Transverse colon (tissue), 4 donors: Measurements from ENCODE around the gene OR5K3. TPM values are rescaled to one million over a fixed set of nuclear protein-coding genes. Genes with fewer than 3 reads are reported as not detected.

ENCODE experiments used
- DNase-seq: peaks from one replicate; pipeline ENCODE4 v3.0.0-alpha.2; 2019
- H3K27ac ChIP-seq, 4 donors: fragments of 200-600 bp; sonication (generic); 2 replicates each; pipeline ENCODE4 v1.5.1; 2016 to 2018; ENCODE audit warnings: inconsistent platforms in 4 of 4
- H3K27me3 ChIP-seq: fragments of 200-600 bp; sonication (generic); 2 replicates; pipeline ENCODE4 v1.5.1; 2017; ENCODE audit warnings: inconsistent platforms
- H3K36me3 ChIP-seq, 4 donors: fragments of 200-600 bp; sonication (generic); 2 replicates each; pipeline ENCODE4 v1.5.1; 2017 to 2019; ENCODE audit warnings: inconsistent platforms in 4 of 4
- H3K4me1 ChIP-seq, 4 donors: fragments of 200-600 bp; sonication (generic); 2 replicates each; pipeline ENCODE4 v1.5.1; 2017 to 2020; ENCODE audit warnings: inconsistent platforms in 4 of 4
- H3K4me3 ChIP-seq, 4 donors: fragments of 200-600 bp; sonication (generic); 1 replicate in 1 of 4; 2 replicates in 3 of 4; pipeline versions ENCODE4 v1.5.1 to v1.6.1; 2017 to 2019; ENCODE audit warnings: inconsistent platforms in 4 of 4
- H3K9me3 ChIP-seq, 2 donors: fragments of 200-600 bp; sonication (generic); 2 replicates each; pipeline ENCODE4 v1.5.1; 2017 to 2019; ENCODE audit warnings: inconsistent platforms in 2 of 2
- CTCF ChIP-seq, 5 experiments: fragments of 200-600 bp in 3 of 5; fragments of 450-650 bp in 2 of 5; sonication (generic) in 3 of 5; IDR thresholded peaks; 1 replicate in 2 of 5; 2 replicates in 3 of 5; pipeline ENCODE4 v1.5.1; 2016 to 2017; ENCODE audit warnings: antibody characterized with exemption in 5 of 5, inconsistent platforms in 3 of 5, mild to moderate bottlenecking in 2 of 5, moderate library complexity in 1 of 5
- EP300 ChIP-seq: sonication (generic); formaldehyde crosslinking; IDR thresholded peaks from one replicate; pipeline ENCODE4 v1.6.1; 2017; ENCODE audit warnings: antibody characterized with exemption, low read depth
- POLR2A ChIP-seq: fragments of 450-650 bp; IDR thresholded peaks from one replicate; pipeline ENCODE4 v1.6.1; 2016; ENCODE audit warnings: antibody characterized with exemption, mild to moderate bottlenecking, moderate library complexity
- POLR2AphosphoS5 ChIP-seq, 3 donors: sonication (generic); formaldehyde crosslinking; IDR thresholded peaks; one replicate each; pipeline ENCODE4 v1.6.1; 2016; ENCODE audit warnings: antibody characterized with exemption in 3 of 3
- WGBS, 2 donors: methylation state at CpG; one replicate each; pipeline ENCODE4 v1.1.5; 2018; ENCODE audit warnings: low coverage in 1 of 2; 5-methylcytosine and 5-hydroxymethylcytosine counted together
- in situ Hi-C, 4 donors: fragments of 200-750 bp; cut with MboI; loops; one replicate each; pipeline versions ENCODE4 v1.15.0 to v1.15.1; 2017; ENCODE audit warnings: low sequenced_read_pairs in 3 of 4, low pct_ligation_motif_present in 1 of 4, low pct_unique_long_range_greater_than_20kb in 1 of 4
- intact Hi-C: fragments of 100-400 bp; cut with DNase I; formaldehyde crosslinking; loops from one replicate; pipeline ENCODE4 v1.15.1; 2023; ENCODE audit warnings: low total_unique reads
- total RNA-seq, 4 donors: library from RNA; depleted of rRNA; stranded (reverse); fragments of >200 nt; gene quantifications; one replicate each; pipeline ENCODE4 v1.1.0, GENCODE V29; 2016

Gene OR5K3
- total RNA-seq, 4 donors from 2014 or later, result not detected

- in situ Hi-C loops, result no loop called here
Measured at GRCh38 chr3:98353554-98353953, 36.9 kb upstream of the OR5K3 start, which contains the start of gene OR5K4. Gene OR5K4, plus strand, starts transcription at chr3:98353854. Its CDS starts 0 bp downstream, at chr3:98353854.

GRCh38 chr3:98359250-98359649, 31.2 kb upstream of the OR5K3 start:
- in situ Hi-C loops, result no loop called here
- H3K9me3 ChIP-seq, result no peaks in the 10 kb centered on the region

More at GRCh38 chr3:98353554-98353953, 36.9 kb upstream of the OR5K3 start, which contains the start of gene OR5K4:
- TF ChIP-seq POLR2AphosphoS5 (IDR thresholded peaks at IDR 0.05) (no peak), CTCF (IDR thresholded peaks at IDR 0.05) (no peak), EP300 (no peak), POLR2A (no peak)
- no peak for DNase-seq
- H3K9me3 ChIP-seq, result no peaks in the 10 kb centered on the region
- H3K4me3 ChIP-seq, result no peak within 1 kb of the TSS
- no peaks in the 10 kb centered on the region for H3K36me3 ChIP-seq
- H3K27me3 ChIP-seq, result no peaks in the 10 kb centered on the region
- 71 to 88% methylated on average over 1 to 2 of the region's 2 CpGs for WGBS, 2 donors
- intact Hi-C loops, result no loop called here
- no peaks in the 10 kb centered on the region for H3K4me1 ChIP-seq
- H3K27ac ChIP-seq, result no peak within 1 kb of the TSS

GRCh38 chr3:98359993-98360675, 30.3 kb upstream of the OR5K3 start:
- Histone ChIP-seq H3K36me3 (no peaks in the 10 kb centered on the region), H3K4me1 (no peaks in the 10 kb centered on the region), H3K27ac (no peak overlapping the region), H3K4me3 (no peak overlapping the region), H3K9me3 (no peaks in the 10 kb centered on the region), H3K27me3 (no peaks in the 10 kb centered on the region)
- intact Hi-C loops (no loop called here), in situ Hi-C loops (no loop called here)
- 65% methylated on average over 1 of the region's 1 CpG; no CpG with 5 or more reads in 1 of the 2 donors for WGBS, 2 donors
- TF ChIP-seq EP300 (no peak), POLR2A (no peak), CTCF (IDR thresholded peaks at IDR 0.05) (no peak), POLR2AphosphoS5 (IDR thresholded peaks at IDR 0.05) (no peak)
- DNase-seq, result no peak

More at GRCh38 chr3:98359250-98359649, 31.2 kb upstream of the OR5K3 start:
- Histone ChIP-seq H3K27ac (no peak overlapping the region), H3K27me3 (no peaks in the 10 kb centered on the region), H3K36me3 (no peaks in the 10 kb centered on the region), H3K4me3 (no peak overlapping the region), H3K4me1 (no peaks in the 10 kb centered on the region)
- intact Hi-C loops, result no loop called here
- DNase-seq, result no peak
- no peak for TF ChIP-seq EP300
- no peak for TF ChIP-seq POLR2AphosphoS5 (IDR thresholded peaks at IDR 0.05)
- no peak for TF ChIP-seq CTCF (IDR thresholded peaks at IDR 0.05)
- no peak for TF ChIP-seq POLR2A

GRCh38 chr3:98360681-98361080, 29.8 kb upstream of the OR5K3 start:
- in situ Hi-C loops, result no loop called here
- Histone ChIP-seq H3K27ac (no peak overlapping the region), H3K4me3 (no peak overlapping the region), H3K9me3 (no peaks in the 10 kb centered on the region), H3K27me3 (no peaks in the 10 kb centered on the region), H3K4me1 (no peaks in the 10 kb centered on the region), H3K36me3 (no peaks in the 10 kb centered on the region)
- DNase-seq, result no peak
- TF ChIP-seq POLR2A (no peak), EP300 (no peak), CTCF (IDR thresholded peaks at IDR 0.05) (no peak), POLR2AphosphoS5 (IDR thresholded peaks at IDR 0.05) (no peak)
- intact Hi-C loops, result no loop called here
- WGBS, 2 donors, result 98% methylated on average over 3 of the region's 3 CpGs; no CpG with 5 or more reads in 1 of the 2 donors
